Measurements from ENCODE around the gene RPH3AL. TPM values are rescaled to one million over a fixed set of nuclear protein-coding genes. Genes with fewer than 3 reads are reported as not detected.

Gene RPH3AL
- total and polyA plus RNA-seq, 10 of the 15 experiments (the other 5 are each of a cell fraction or from before 2014, with no cell fraction given), result 0.04 to 1.2 (median 0.47) TPM; not detected in 2

DNA sequence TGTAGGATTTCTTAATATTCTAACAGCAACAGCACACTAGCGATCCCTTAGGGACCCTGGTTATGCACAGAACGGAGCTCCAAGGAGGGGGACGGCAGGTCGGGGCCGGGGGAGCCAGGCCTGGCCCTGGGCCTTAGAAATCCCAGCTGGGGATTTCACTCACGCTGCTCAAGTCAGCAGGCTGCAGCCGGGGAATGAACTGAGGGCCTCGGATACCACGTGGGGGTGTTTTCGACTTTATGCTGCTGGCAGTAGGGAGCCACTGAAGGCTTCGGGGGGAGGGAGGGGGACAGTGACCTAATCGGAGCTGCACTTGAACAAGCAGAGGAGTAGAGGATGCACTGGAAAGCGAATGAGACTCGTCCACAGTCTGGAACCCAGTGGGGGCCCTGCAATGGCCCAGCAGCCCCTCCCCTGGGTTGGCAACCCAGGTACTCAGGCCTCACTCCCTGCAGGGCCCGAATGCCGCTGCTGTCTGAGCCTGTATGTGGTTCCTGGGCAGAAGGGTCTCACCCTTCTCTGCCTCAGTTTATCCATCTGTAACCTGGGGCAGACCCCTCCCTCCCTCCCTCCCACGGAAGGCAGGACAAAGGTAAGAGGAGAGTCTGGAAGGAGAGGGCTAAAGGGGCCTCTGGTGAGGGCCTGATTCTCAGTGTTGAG lies 53.7 kb downstream of the RPH3AL start:
- Histone ChIP-seq H3K4me2 (ENCODE audit: control insufficient read depth, insufficient read depth) (no peak overlapping the region), H3K4me3 (no peak overlapping the region), H3K79me2 (ENCODE audit: control insufficient read depth, insufficient read depth, low read length) (no peaks in the 10 kb centered on the region), H2AFZ (ENCODE audit: control insufficient read depth, low read depth, low read length) (no peak overlapping the region), H3K4me1 (ENCODE audit: control insufficient read depth, insufficient read depth, low read length) (no peaks in the 10 kb centered on the region), H3K27ac (ENCODE audit: control insufficient read depth, insufficient read depth) (no peak overlapping the region), H3K9ac (ENCODE audit: control insufficient read depth, insufficient read depth, low read length) (no peak overlapping the region), H3K36me3 (ENCODE audit: control insufficient read depth in 2 of 2, insufficient read depth in 2 of 2, low read length in 1 of 2) (no peaks in the 10 kb centered on the region), H3K9me3 (replicated peaks; ENCODE audit: control insufficient read depth, insufficient read depth, low read length) (no peaks in the 10 kb centered on the region), H4K20me1 (ENCODE audit: control insufficient read depth, insufficient read depth) (no peaks in the 10 kb centered on the region), H3K27me3 (replicated peaks in 1 of 2; ENCODE audit: control insufficient read depth in 2 of 2, insufficient read depth in 2 of 2, low read length in 1 of 2) (no peaks in the 10 kb centered on the region)
- ChIA-PET RAD21 (ENCODE audit: unreplicated experiment) (no interaction called here), CTCF (interaction anchor here (1.2 kb wide), 1 partner anchor 133 kb away, joined by 3 read pairs; no protein-coding TSS in a partner anchor), POLR2A (no interaction called here), SMC1A (ENCODE audit: uncharacterized antibody, unreplicated experiment) (no interaction called here)
- 40% methylated on average over 16 of the region's 17 CpGs for WGBS (ENCODE audit: insufficient coverage, insufficient replicate concordance, low lambda C conversion rate, missing lambda C conversion rate)
- TF ChIP-seq EZH2 (IDR thresholded peaks at IDR 0.05; ENCODE audit: borderline replicate concordance, control insufficient read depth, low read depth, low read length) (no peak), NFYA (IDR thresholded peaks at IDR 0.05; ENCODE audit: borderline replicate concordance, low read depth, low read length) (no peak), SUZ12 (IDR thresholded peaks at IDR 0.05; ENCODE audit: unreplicated experiment) (no peak), KDM1A (IDR thresholded peaks at IDR 0.05; ENCODE audit: borderline replicate concordance) (no peak), GATAD2B (conservative IDR thresholded peaks at IDR 0.05; ENCODE audit: low read depth) (no peak), MEF2B (IDR thresholded peaks at IDR 0.05; ENCODE audit: partially characterized antibody, poor library complexity, severe bottlenecking) (no peak), ZNF384 (IDR thresholded peaks at IDR 0.05; ENCODE audit: borderline replicate concordance, low read depth, low read length) (no peak), FOXK2 (IDR thresholded peaks at IDR 0.05) (no peak), ZNF622 (IDR thresholded peaks at IDR 0.05) (no peak), ZNF207 (IDR thresholded peaks at IDR 0.05; ENCODE audit: borderline replicate concordance) (no peak)
- TF ChIP-seq, protein P1, sequence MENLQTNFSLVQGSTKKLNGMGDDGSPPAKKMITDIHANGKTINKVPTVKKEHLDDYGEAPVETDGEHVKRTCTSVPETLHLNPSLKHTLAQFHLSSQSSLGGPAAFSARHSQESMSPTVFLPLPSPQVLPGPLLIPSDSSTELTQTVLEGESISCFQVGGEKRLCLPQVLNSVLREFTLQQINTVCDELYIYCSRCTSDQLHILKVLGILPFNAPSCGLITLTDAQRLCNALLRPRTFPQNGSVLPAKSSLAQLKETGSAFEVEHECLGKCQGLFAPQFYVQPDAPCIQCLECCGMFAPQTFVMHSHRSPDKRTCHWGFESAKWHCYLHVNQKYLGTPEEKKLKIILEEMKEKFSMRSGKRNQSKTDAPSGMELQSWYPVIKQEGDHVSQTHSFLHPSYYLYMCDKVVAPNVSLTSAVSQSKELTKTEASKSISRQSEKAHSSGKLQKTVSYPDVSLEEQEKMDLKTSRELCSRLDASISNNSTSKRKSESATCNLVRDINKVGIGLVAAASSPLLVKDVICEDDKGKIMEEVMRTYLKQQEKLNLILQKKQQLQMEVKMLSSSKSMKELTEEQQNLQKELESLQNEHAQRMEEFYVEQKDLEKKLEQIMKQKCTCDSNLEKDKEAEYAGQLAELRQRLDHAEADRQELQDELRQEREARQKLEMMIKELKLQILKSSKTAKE (IDR thresholded peaks at IDR 0.05; ENCODE audit: low read depth, poor library complexity, severe bottlenecking), result no peak
- TF ChIP-seq, protein P2, sequence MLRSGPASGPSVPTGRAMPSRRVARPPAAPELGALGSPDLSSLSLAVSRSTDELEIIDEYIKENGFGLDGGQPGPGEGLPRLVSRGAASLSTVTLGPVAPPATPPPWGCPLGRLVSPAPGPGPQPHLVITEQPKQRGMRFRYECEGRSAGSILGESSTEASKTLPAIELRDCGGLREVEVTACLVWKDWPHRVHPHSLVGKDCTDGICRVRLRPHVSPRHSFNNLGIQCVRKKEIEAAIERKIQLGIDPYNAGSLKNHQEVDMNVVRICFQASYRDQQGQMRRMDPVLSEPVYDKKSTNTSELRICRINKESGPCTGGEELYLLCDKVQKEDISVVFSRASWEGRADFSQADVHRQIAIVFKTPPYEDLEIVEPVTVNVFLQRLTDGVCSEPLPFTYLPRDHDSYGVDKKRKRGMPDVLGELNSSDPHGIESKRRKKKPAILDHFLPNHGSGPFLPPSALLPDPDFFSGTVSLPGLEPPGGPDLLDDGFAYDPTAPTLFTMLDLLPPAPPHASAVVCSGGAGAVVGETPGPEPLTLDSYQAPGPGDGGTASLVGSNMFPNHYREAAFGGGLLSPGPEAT (IDR thresholded peaks at IDR 0.05; ENCODE audit: low read depth), result no peak
- TF ChIP-seq, protein P3, sequence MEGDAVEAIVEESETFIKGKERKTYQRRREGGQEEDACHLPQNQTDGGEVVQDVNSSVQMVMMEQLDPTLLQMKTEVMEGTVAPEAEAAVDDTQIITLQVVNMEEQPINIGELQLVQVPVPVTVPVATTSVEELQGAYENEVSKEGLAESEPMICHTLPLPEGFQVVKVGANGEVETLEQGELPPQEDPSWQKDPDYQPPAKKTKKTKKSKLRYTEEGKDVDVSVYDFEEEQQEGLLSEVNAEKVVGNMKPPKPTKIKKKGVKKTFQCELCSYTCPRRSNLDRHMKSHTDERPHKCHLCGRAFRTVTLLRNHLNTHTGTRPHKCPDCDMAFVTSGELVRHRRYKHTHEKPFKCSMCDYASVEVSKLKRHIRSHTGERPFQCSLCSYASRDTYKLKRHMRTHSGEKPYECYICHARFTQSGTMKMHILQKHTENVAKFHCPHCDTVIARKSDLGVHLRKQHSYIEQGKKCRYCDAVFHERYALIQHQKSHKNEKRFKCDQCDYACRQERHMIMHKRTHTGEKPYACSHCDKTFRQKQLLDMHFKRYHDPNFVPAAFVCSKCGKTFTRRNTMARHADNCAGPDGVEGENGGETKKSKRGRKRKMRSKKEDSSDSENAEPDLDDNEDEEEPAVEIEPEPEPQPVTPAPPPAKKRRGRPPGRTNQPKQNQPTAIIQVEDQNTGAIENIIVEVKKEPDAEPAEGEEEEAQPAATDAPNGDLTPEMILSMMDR (IDR thresholded peaks at IDR 0.05 in 2 of 3, conservative IDR thresholded peaks at IDR 0.05 in 1 of 3; ENCODE audit: control insufficient read depth in 2 of 3, extremely low read depth in 1 of 3, insufficient read depth in 1 of 3, low read depth in 3 of 3, low read length in 3 of 3), result no peak
- FAIRE-seq (no peak), ATAC-seq (no peak), DNase-seq (ENCODE audit: low read depth, low spot score) (no peak)
- in situ Hi-C loops (cut with MboI), result no loop called here
- intact Hi-C loops (cut with micrococcal nuclease; ENCODE audit: unreplicated experiment), result no loop called here
- BruUV-seq (replicated peaks), result no TSS peak
